ENCODE data around the gene AHI1. TPM values are rescaled to one million over a fixed set of nuclear protein-coding genes. Genes with fewer than 3 reads are reported as not detected.

AHI1 gene
- total RNA-seq, 1 donor from 2014 or later: 14.2 TPM

GRCh38 chr6:135268263-135268662, 229.3 kb downstream of the AHI1 start:
- H3K9me3 ChIP-seq (ENCODE audit: insufficient read depth, low read depth, low read length): no peaks in the 10 kb centered on the region
- peaks cover under 1% of the 10 kb centered on the region for H3K9me3 Mint-ChIP-seq (ENCODE audit: unreplicated experiment)
- H3K4me1 ChIP-seq (ENCODE audit: insufficient read depth, low read length): no peaks in the 10 kb centered on the region
- H3K36me3 Mint-ChIP-seq (ENCODE audit: low read depth, unreplicated experiment): no peaks in the 10 kb centered on the region
- H3K4me2 ChIP-seq (ENCODE audit: low read length): no peak overlapping the region
- no peak for TF ChIP-seq CTCF (IDR thresholded peaks at IDR 0.05; ENCODE audit: insufficient read depth, low read depth, low read length)
- no peak for TF ChIP-seq EZH2 (IDR thresholded peaks at IDR 0.05; ENCODE audit: insufficient read depth, low read length)
- no peak overlapping the region for H3K4me3 Mint-ChIP-seq (ENCODE audit: unreplicated experiment)
- FAIRE-seq: no peak
- H3K27ac Mint-ChIP-seq (ENCODE audit: unreplicated experiment): no peak overlapping the region
- H3K36me3 ChIP-seq (ENCODE audit: insufficient read depth, low read length): no peaks in the 10 kb centered on the region
- H3K27me3 Mint-ChIP-seq (ENCODE audit: low read depth, unreplicated experiment): peaks cover 4% of the 10 kb centered on the region
- H3K9ac ChIP-seq (ENCODE audit: low read length): no peak overlapping the region
- DNase-seq (ENCODE audit: low read depth): no peak
- H3K4me1 Mint-ChIP-seq (ENCODE audit: low read depth, unreplicated experiment): peaks cover 4% of the 10 kb centered on the region
- H4K20me1 ChIP-seq (ENCODE audit: insufficient read depth, low read length): no peaks in the 10 kb centered on the region
- no peak overlapping the region for H3K4me3 ChIP-seq (ENCODE audit: insufficient read depth, low read depth, low read length)
- H2AFZ ChIP-seq (ENCODE audit: low read depth, low read length): no peak overlapping the region
- H3K27me3 ChIP-seq (ENCODE audit: insufficient read depth, low read length): no peaks in the 10 kb centered on the region
- no peaks in the 10 kb centered on the region for H3K79me2 ChIP-seq (ENCODE audit: insufficient read depth, low read length)
- H3K27ac ChIP-seq (ENCODE audit: low read depth, low read length): no peak overlapping the region

GRCh38 chr6:135267085-135267484, 230.5 kb downstream of the AHI1 start:
- peaks cover 4% of the 10 kb centered on the region for H3K4me1 Mint-ChIP-seq (ENCODE audit: low read depth, unreplicated experiment)
- TF ChIP-seq CTCF (IDR thresholded peaks at IDR 0.05; ENCODE audit: insufficient read depth, low read depth, low read length) (no peak), EZH2 (IDR thresholded peaks at IDR 0.05; ENCODE audit: insufficient read depth, low read length) (no peak)
- H4K20me1 ChIP-seq (ENCODE audit: insufficient read depth, low read length): no peaks in the 10 kb centered on the region
- no peaks in the 10 kb centered on the region for H3K36me3 ChIP-seq (ENCODE audit: insufficient read depth, low read length)
- H3K4me3 Mint-ChIP-seq (ENCODE audit: unreplicated experiment): no peak overlapping the region
- peaks cover 4% of the 10 kb centered on the region for H3K27me3 Mint-ChIP-seq (ENCODE audit: low read depth, unreplicated experiment)
- H3K4me3 ChIP-seq (ENCODE audit: insufficient read depth, low read depth, low read length): no peak overlapping the region
- H3K9ac ChIP-seq (ENCODE audit: low read length): no peak overlapping the region
- H3K36me3 Mint-ChIP-seq (ENCODE audit: low read depth, unreplicated experiment): no peaks in the 10 kb centered on the region
- no peaks in the 10 kb centered on the region for H3K4me1 ChIP-seq (ENCODE audit: insufficient read depth, low read length)
- no peaks in the 10 kb centered on the region for H3K79me2 ChIP-seq (ENCODE audit: insufficient read depth, low read length)
- H2AFZ ChIP-seq (ENCODE audit: low read depth, low read length): no peak overlapping the region
- DNase-seq (ENCODE audit: low read depth) (no peak), FAIRE-seq (no peak)
- no peak overlapping the region for H3K27ac Mint-ChIP-seq (ENCODE audit: unreplicated experiment)
- peaks cover 4% of the 10 kb centered on the region for H3K9me3 Mint-ChIP-seq (ENCODE audit: unreplicated experiment)
- no peaks in the 10 kb centered on the region for H3K9me3 ChIP-seq (ENCODE audit: insufficient read depth, low read depth, low read length)
- H3K27me3 ChIP-seq (ENCODE audit: insufficient read depth, low read length): no peaks in the 10 kb centered on the region
- H3K27ac ChIP-seq (ENCODE audit: low read depth, low read length): no peak overlapping the region
- no peak overlapping the region for H3K4me2 ChIP-seq (ENCODE audit: low read length)

DNA sequence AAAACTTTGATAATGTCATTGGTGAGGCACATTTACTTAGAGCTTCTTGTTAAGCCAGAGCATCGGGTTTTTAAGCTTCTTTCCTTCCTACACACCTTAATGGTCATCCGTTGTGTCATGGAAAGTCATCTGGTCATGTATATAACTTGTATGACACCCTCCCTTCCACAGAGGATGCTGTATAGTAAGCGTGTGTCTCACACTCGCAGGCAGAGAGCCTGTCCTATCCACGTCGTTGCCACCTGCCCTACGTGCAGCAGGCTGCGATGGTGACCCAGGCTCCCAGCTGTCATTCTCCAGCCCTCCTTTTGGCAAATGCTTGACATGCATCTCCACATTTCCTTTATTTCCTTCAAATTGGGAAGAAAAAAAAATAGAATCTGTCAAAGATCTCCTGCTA, 230.9 kb downstream of the AHI1 start:
- Histone ChIP-seq H4K20me1 (ENCODE audit: insufficient read depth, low read length) (no peaks in the 10 kb centered on the region), H2AFZ (ENCODE audit: low read depth, low read length) (no peak overlapping the region), H3K36me3 (ENCODE audit: insufficient read depth, low read length) (no peaks in the 10 kb centered on the region), H3K4me2 (ENCODE audit: low read length) (no peak overlapping the region), H3K9me3 (ENCODE audit: insufficient read depth, low read depth, low read length) (no peaks in the 10 kb centered on the region), H3K4me1 (ENCODE audit: insufficient read depth, low read length) (no peaks in the 10 kb centered on the region), H3K9ac (ENCODE audit: low read length) (no peak overlapping the region), H3K27me3 (ENCODE audit: insufficient read depth, low read length) (no peaks in the 10 kb centered on the region), H3K79me2 (ENCODE audit: insufficient read depth, low read length) (no peaks in the 10 kb centered on the region), H3K27ac (ENCODE audit: low read depth, low read length) (no peak overlapping the region), H3K4me3 (ENCODE audit: insufficient read depth, low read depth, low read length) (no peak overlapping the region)
- Mint-ChIP-seq H3K27me3 (ENCODE audit: low read depth, unreplicated experiment) (peaks cover 4% of the 10 kb centered on the region), H3K4me3 (ENCODE audit: unreplicated experiment) (no peak overlapping the region), H3K4me1 (ENCODE audit: low read depth, unreplicated experiment) (peaks cover 4% of the 10 kb centered on the region), H3K9me3 (ENCODE audit: unreplicated experiment) (peaks cover 4% of the 10 kb centered on the region), H3K27ac (ENCODE audit: unreplicated experiment) (no peak overlapping the region), H3K36me3 (ENCODE audit: low read depth, unreplicated experiment) (no peaks in the 10 kb centered on the region)
- DNase-seq (ENCODE audit: low read depth): no peak
- TF ChIP-seq EZH2 (IDR thresholded peaks at IDR 0.05; ENCODE audit: insufficient read depth, low read length) (no peak), CTCF (IDR thresholded peaks at IDR 0.05; ENCODE audit: insufficient read depth, low read depth, low read length) (no peak)
- FAIRE-seq: no peak

Measured in astrocyte (in vitro differentiated cells and primary cell).